Transverse colon (tissue), 4 donors: ENCODE results near the gene CCNI. TPM values are rescaled to one million over a fixed set of nuclear protein-coding genes. Genes with fewer than 3 reads are reported as not detected.

Source experiments
- DNase-seq: peaks from one replicate; pipeline ENCODE4 v3.0.0-alpha.2; 2019
- H3K27ac ChIP-seq, 4 donors: fragments of 200-600 bp; sonication (generic); 2 replicates each; pipeline ENCODE4 v1.5.1; 2016 to 2018; ENCODE audit warnings: inconsistent platforms in 4 of 4
- H3K27me3 ChIP-seq: fragments of 200-600 bp; sonication (generic); 2 replicates; pipeline ENCODE4 v1.5.1; 2017; ENCODE audit warnings: inconsistent platforms
- H3K36me3 ChIP-seq, 4 donors: fragments of 200-600 bp; sonication (generic); 2 replicates each; pipeline ENCODE4 v1.5.1; 2017 to 2019; ENCODE audit warnings: inconsistent platforms in 4 of 4
- H3K4me1 ChIP-seq, 4 donors: fragments of 200-600 bp; sonication (generic); 2 replicates each; pipeline ENCODE4 v1.5.1; 2017 to 2020; ENCODE audit warnings: inconsistent platforms in 4 of 4
- H3K4me3 ChIP-seq, 4 donors: fragments of 200-600 bp; sonication (generic); 1 replicate in 1 of 4; 2 replicates in 3 of 4; pipeline versions ENCODE4 v1.5.1 to v1.6.1; 2017 to 2019; ENCODE audit warnings: inconsistent platforms in 4 of 4
- H3K9me3 ChIP-seq, 2 donors: fragments of 200-600 bp; sonication (generic); 2 replicates each; pipeline ENCODE4 v1.5.1; 2017 to 2019; ENCODE audit warnings: inconsistent platforms in 2 of 2
- CTCF ChIP-seq, 5 experiments: fragments of 200-600 bp in 3 of 5; fragments of 450-650 bp in 2 of 5; sonication (generic) in 3 of 5; IDR thresholded peaks; 1 replicate in 2 of 5; 2 replicates in 3 of 5; pipeline ENCODE4 v1.5.1; 2016 to 2017; ENCODE audit warnings: antibody characterized with exemption in 5 of 5, inconsistent platforms in 3 of 5, mild to moderate bottlenecking in 2 of 5, moderate library complexity in 1 of 5
- EP300 ChIP-seq: sonication (generic); formaldehyde crosslinking; IDR thresholded peaks from one replicate; pipeline ENCODE4 v1.6.1; 2017; ENCODE audit warnings: antibody characterized with exemption, low read depth
- POLR2A ChIP-seq: fragments of 450-650 bp; IDR thresholded peaks from one replicate; pipeline ENCODE4 v1.6.1; 2016; ENCODE audit warnings: antibody characterized with exemption, mild to moderate bottlenecking, moderate library complexity
- POLR2AphosphoS5 ChIP-seq, 3 donors: sonication (generic); formaldehyde crosslinking; IDR thresholded peaks; one replicate each; pipeline ENCODE4 v1.6.1; 2016; ENCODE audit warnings: antibody characterized with exemption in 3 of 3
- WGBS, 2 donors: methylation state at CpG; one replicate each; pipeline ENCODE4 v1.1.5; 2018; ENCODE audit warnings: low coverage in 1 of 2; 5-methylcytosine and 5-hydroxymethylcytosine counted together
- in situ Hi-C, 4 donors: fragments of 200-750 bp; cut with MboI; loops; one replicate each; pipeline versions ENCODE4 v1.15.0 to v1.15.1; 2017; ENCODE audit warnings: low sequenced_read_pairs in 3 of 4, low pct_ligation_motif_present in 1 of 4, low pct_unique_long_range_greater_than_20kb in 1 of 4
- intact Hi-C: fragments of 100-400 bp; cut with DNase I; formaldehyde crosslinking; loops from one replicate; pipeline ENCODE4 v1.15.1; 2023; ENCODE audit warnings: low total_unique reads
- total RNA-seq, 4 donors: library from RNA; depleted of rRNA; stranded (reverse); fragments of >200 nt; gene quantifications; one replicate each; pipeline ENCODE4 v1.1.0, GENCODE V29; 2016

CCNI gene
- 100 to 1,000 TPM in 3 of 4 donors, 10 to 100 TPM in 1; 91.7 to 206 (median 154) TPM for total RNA-seq

DNA sequence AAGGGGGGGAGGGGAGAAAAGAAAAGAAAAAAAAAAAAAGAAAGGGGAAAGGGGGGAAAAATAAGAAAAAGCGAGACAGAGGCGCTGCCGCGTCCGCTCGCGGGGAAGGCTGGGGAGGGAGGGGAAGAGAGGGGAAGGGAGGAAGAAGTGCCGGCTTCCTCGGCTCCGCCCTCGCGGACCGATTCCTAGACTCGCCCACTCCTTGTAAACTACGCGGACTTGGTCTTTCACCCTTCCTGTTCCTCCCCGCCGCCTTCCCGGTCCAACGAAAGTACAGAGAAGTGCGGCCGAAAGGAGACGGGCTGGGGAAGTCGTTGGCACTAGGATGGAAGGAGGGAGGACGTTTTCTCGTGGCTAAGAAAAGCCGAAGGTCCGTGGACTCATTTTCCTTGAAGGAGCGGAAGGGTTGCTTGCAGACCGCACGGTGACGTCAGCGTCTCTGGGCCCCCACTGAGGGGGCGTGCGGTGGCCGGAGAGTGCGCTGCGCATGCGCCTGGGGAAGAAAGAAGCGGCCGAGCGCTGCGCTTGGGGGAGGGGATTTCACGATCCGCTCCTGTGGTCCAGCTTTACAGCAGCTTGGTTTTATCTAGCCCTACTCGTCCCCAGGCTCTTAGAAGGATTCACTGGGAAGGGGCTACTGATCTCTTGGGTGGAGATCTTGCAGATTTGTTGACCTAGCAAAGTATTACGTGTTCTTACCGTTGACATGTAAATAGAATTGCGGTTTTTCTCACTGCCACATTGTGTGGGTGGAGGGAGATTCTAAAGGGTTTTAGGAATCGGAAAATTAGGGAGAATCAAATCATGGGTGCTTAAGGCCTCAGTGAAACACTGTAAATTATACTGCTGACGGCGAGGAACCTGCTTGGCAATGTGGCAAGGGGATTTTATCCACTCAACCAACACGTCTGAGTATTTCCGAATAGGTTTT is at the start of gene CCNI:
CCNI (minus strand) TSS at position 121 of the 931 bp plus-strand sequence. CDS start 9,627 bp downstream, outside the sequence.
- Histone ChIP-seq H3K27ac (peak within 1 kb of the TSS; percentile 99 to 100 (median 100)), H3K9me3 (no peaks in the 10 kb centered on the region), H3K4me3 (peak within 1 kb of the TSS; percentile 97 to 100 (median 99)), H3K4me1 (peaks cover 13 to 48% (median 20%) of the 10 kb centered on the region in 4 donors), H3K36me3 (no peaks in the 10 kb centered on the region), H3K27me3 (no peaks in the 10 kb centered on the region)
- peak; percentile 97 for DNase-seq
- TF ChIP-seq POLR2AphosphoS5 (IDR thresholded peaks at IDR 0.05) = peak; percentile 79 to 92 (median 90)
- TF ChIP-seq POLR2A = peak; percentile 92
- TF ChIP-seq CTCF (IDR thresholded peaks at IDR 0.05) = no peak
- TF ChIP-seq EP300 = peak; percentile 46
- intact Hi-C loops = no loop called here
- 0 to 1% methylated on average over 10 to 54 of the region's 54 CpGs for WGBS, 2 donors
- in situ Hi-C loops = no loop called here

DNA sequence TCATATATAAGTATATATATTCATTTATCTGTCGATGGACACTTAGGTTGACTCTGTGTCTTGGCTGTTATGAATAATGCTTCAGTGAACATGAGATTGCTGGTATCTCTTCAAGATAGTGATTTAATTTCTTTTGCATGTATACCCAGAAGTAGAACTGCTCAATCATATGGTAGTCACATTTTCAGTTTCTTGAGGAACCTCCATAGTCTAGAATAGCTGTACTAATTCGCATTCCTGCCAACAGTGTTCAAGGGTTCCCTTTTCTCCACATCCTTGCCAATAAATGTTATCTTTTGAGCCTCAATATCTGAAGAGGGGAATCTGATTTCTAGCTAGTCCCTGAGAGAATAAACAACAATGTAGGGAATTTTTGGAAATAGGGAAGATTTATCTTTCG is 48.8 kb upstream of the CCNI start:
- H3K27me3 ChIP-seq = no peaks in the 10 kb centered on the region
- no peaks in the 10 kb centered on the region for H3K36me3 ChIP-seq
- intact Hi-C loops (no loop called here), in situ Hi-C loops (no loop called here)
- DNase-seq = no peak
- 56 to 57% methylated on average over 3 of the region's 3 CpGs for WGBS, 2 donors
- no peak overlapping the region for H3K27ac ChIP-seq
- no peaks in the 10 kb centered on the region for H3K9me3 ChIP-seq
- H3K4me3 ChIP-seq = no peak overlapping the region
- TF ChIP-seq EP300 (no peak), CTCF (IDR thresholded peaks at IDR 0.05) (no peak), POLR2AphosphoS5 (IDR thresholded peaks at IDR 0.05) (no peak), POLR2A (no peak)
- peaks cover 0 to 13% (median 4%) of the 10 kb centered on the region in 4 donors for H3K4me1 ChIP-seq

DNA sequence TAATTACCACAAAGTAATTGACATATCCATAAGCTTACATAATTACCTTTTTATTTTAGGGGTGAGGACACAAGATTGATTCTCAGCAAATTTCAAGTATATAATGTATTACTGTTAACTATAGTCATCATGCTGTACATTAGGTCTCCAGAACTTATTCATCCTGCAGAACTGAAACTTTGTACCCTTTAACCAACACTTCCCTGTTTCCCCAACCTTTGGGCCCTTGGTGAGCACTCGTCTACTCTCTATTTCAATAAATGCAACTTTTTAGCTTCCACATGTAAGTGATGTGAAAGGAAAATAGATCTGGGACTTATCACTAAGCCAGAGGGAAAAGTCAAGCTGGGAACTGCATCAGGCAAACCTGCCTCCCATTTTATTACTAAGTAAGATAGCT is 47.6 kb upstream of the CCNI start:
- intact Hi-C loops = no loop called here
- in situ Hi-C loops = no loop called here
- DNase-seq = no peak
- H3K27ac ChIP-seq = no peak overlapping the region
- H3K27me3 ChIP-seq = no peaks in the 10 kb centered on the region
- no peak overlapping the region for H3K4me3 ChIP-seq
- no peaks in the 10 kb centered on the region for H3K36me3 ChIP-seq
- TF ChIP-seq EP300 = no peak
- no peak for TF ChIP-seq POLR2A
- TF ChIP-seq POLR2AphosphoS5 (IDR thresholded peaks at IDR 0.05) = no peak
- no peaks in the 10 kb centered on the region for H3K9me3 ChIP-seq
- H3K4me1 ChIP-seq = peaks cover 0 to 12% (median 3%) of the 10 kb centered on the region in 4 donors
- 61 to 100% methylated on average over 1 of the region's 1 CpG for WGBS, 2 donors

GRCh38 chr4:77122656-77123055 is 46.9 kb upstream of the CCNI start:
- in situ Hi-C loops (no loop called here), intact Hi-C loops (no loop called here)
- TF ChIP-seq POLR2AphosphoS5 (IDR thresholded peaks at IDR 0.05) = no peak
- TF ChIP-seq POLR2A = no peak
- no peak for TF ChIP-seq CTCF (IDR thresholded peaks at IDR 0.05)
- TF ChIP-seq EP300 = no peak
- no peak for DNase-seq
- Histone ChIP-seq H3K4me3 (no peak overlapping the region), H3K27me3 (no peaks in the 10 kb centered on the region), H3K9me3 (no peaks in the 10 kb centered on the region), H3K36me3 (no peaks in the 10 kb centered on the region), H3K4me1 (peaks cover 0 to 4% (median 0%) of the 10 kb centered on the region in 4 donors), H3K27ac (no peak overlapping the region)
- 87 to 94% methylated on average over 3 to 4 of the region's 4 CpGs for WGBS, 2 donors
